Esophagus squamous epithelium (tissue), 5 donors: ENCODE data around the gene BSPRY. TPM values are rescaled to one million over a fixed set of nuclear protein-coding genes. Genes with fewer than 3 reads are reported as not detected.
"Not testable (repeated sequence)": the region's sequence is repeated elsewhere in the genome, so short reads cannot be mapped to it uniquely, and the experiment has no call there.

Experiments
- DNase-seq: peaks from one replicate; lab custom pipeline; 2025; lab: John Stamatoyannopoulos, UW
- H3K27ac ChIP-seq, 4 donors: fragments of 200-600 bp; sonication (generic); one replicate each; pipeline ENCODE4 v1.5.1; 2016 to 2019; ENCODE audit warnings: mild to moderate bottlenecking in 1 of 4
- H3K27me3 ChIP-seq, 4 donors: fragments of 200-600 bp; sonication (generic); 1 replicate in 3 of 4; 2 replicates in 1 of 4; pipeline versions ENCODE4 v1.5.1 to v1.6.0; 2017 to 2021; ENCODE audit warnings: antibody characterized with exemption in 1 of 4
- H3K36me3 ChIP-seq, 3 donors: fragments of 200-600 bp; sonication (generic); one replicate each; pipeline ENCODE4 v1.5.1; 2016 to 2019
- H3K4me1 ChIP-seq, 3 donors: fragments of 200-600 bp; sonication (generic); one replicate each; pipeline ENCODE4 v1.5.1; 2017 to 2019
- H3K4me3 ChIP-seq, 4 donors: fragments of 200-600 bp; sonication (generic); 1 replicate in 3 of 4; 2 replicates in 1 of 4; pipeline ENCODE4 v1.5.1; 2016 to 2019; ENCODE audit warnings: mild to moderate bottlenecking in 2 of 4, moderate library complexity in 1 of 4
- H3K9me3 ChIP-seq, 3 donors: fragments of 200-600 bp; sonication (generic); one replicate each; pipeline ENCODE4 v1.5.1; 2016 to 2019
- CTCF ChIP-seq, 6 experiments: fragments of 450-650 bp in 4 of 6; fragments of 200-600 bp in 2 of 6; sonication (generic) in 2 of 6; IDR thresholded peaks; one replicate each; pipeline ENCODE4 v1.5.1; 2016 to 2019; ENCODE audit warnings: antibody characterized with exemption in 6 of 6, mild to moderate bottlenecking in 4 of 6, moderate library complexity in 4 of 6
- POLR2A ChIP-seq, 4 donors: fragments of 450-650 bp; IDR thresholded peaks; one replicate each; pipeline ENCODE4 v1.6.1; 2017; ENCODE audit warnings: antibody characterized with exemption in 4 of 4, mild to moderate bottlenecking in 4 of 4, moderate library complexity in 3 of 4
- WGBS, 2 donors: methylation state at CpG; one replicate each; pipeline ENCODE4 v1.1.5; 2018; 5-methylcytosine and 5-hydroxymethylcytosine counted together
- intact Hi-C: fragments of 100-400 bp; cut with DNase I; formaldehyde crosslinking; loops from one replicate; pipeline ENCODE4 v1.15.0; 2022
- total RNA-seq, 4 donors: library from RNA; depleted of rRNA; stranded (reverse); fragments of >200 nt; gene quantifications; one replicate each; pipeline ENCODE4 v1.1.0, GENCODE V29; 2016
- donor health status: DM: yes; HTN: yes; CAD: no.

The BSPRY gene
- total RNA-seq, 4 donors from 2014 or later = 18.1 to 50.1 (median 37.6) TPM

- peak within 1 kb of the TSS; percentile 79 to 87 (median 82) for H3K27ac ChIP-seq
- peak within 1 kb of the TSS; percentile 78 to 93 (median 84) for H3K4me3 ChIP-seq
- no peaks in the 10 kb centered on the region for H3K9me3 ChIP-seq
- DNase-seq = peak; percentile 90
- 3 to 7% methylated on average over 6 to 19 of the region's 50 CpGs for WGBS, 2 donors
- H3K36me3 ChIP-seq = no peaks in the 10 kb centered on the region
- intact Hi-C loops = no loop called here
- TF ChIP-seq POLR2A (IDR thresholded peaks at IDR 0.05) (peak in 2 of 4 donors; percentile 13 to 72), CTCF (IDR thresholded peaks at IDR 0.05) (peak; percentile 90 to 98 (median 96))
- no peaks in the 10 kb centered on the region for H3K27me3 ChIP-seq
- peaks cover 10 to 54% (median 33%) of the 10 kb centered on the region in 3 donors for H3K4me1 ChIP-seq
These were observed 51.9 kb downstream of the BSPRY start, which contains the start of gene ALAD for GRCh38 chr9:113401027-113401792. Gene ALAD, minus strand, starts transcription at chr9:113401284. Its CDS starts 7,725 bp downstream, at chr9:113393559.

GRCh38 chr9:113403646-113404045 lies 54.3 kb downstream of the BSPRY start:
- Histone ChIP-seq H3K27me3 (no peaks in the 10 kb centered on the region), H3K9me3 (no peaks in the 10 kb centered on the region), H3K27ac (no peak overlapping the region), H3K36me3 (peaks cover 0 to 15% (median 5%) of the 10 kb centered on the region in 3 donors), H3K4me3 (no peak overlapping the region), H3K4me1 (peaks cover 3 to 59% (median 22%) of the 10 kb centered on the region in 3 donors)
- TF ChIP-seq CTCF (IDR thresholded peaks at IDR 0.05) (no peak), POLR2A (IDR thresholded peaks at IDR 0.05) (no peak)
- 72 to 73% methylated on average over 2 of the region's 2 CpGs for WGBS, 2 donors
- no peak for DNase-seq
- intact Hi-C loops = no loop called here

- intact Hi-C loops = loop anchor here (5.0 kb wide), 1 partner anchor 129 kb away; the partner anchor contains the start of genes CDC26 and PRPF4
These were observed 57.0 kb downstream of the BSPRY start for GRCh38 chr9:113406353-113406752.

GRCh38 chr9:113406873-113407511 lies 57.7 kb downstream of the BSPRY start:
- Histone ChIP-seq H3K4me1 (peaks cover 7 to 47% (median 10%) of the 10 kb centered on the region in 3 donors), H3K36me3 (peaks cover 0 to 20% (median 5%) of the 10 kb centered on the region in 3 donors), H3K27ac (peak overlapping the region; percentile 27 to 64 (median 44))
- not testable (repeated sequence) for H3K9me3 ChIP-seq, H3K27me3 ChIP-seq, H3K4me3 ChIP-seq, DNase-seq
- 26 to 32% methylated on average over 7 of the region's 7 CpGs for WGBS, 2 donors
- TF ChIP-seq CTCF (IDR thresholded peaks at IDR 0.05) = peak; percentile 67 to 86 (median 82)
- intact Hi-C loops = loop anchor here (5.0 kb wide), 1 partner anchor 130 kb away; the partner anchor contains the start of genes CDC26 and PRPF4

More at GRCh38 chr9:113406353-113406752, 57.0 kb downstream of the BSPRY start:
- H3K27me3 ChIP-seq, H3K4me3 ChIP-seq, DNase-seq, H3K9me3 ChIP-seq: not testable (repeated sequence)
- WGBS, 2 donors = 84 to 87% methylated on average over 9 of the region's 9 CpGs
- H3K27ac ChIP-seq = peak overlapping the region; percentile 27 to 64 (median 44)
- H3K4me1 ChIP-seq = peaks cover 7 to 46% (median 15%) of the 10 kb centered on the region in 3 donors
- H3K36me3 ChIP-seq = peaks cover 0 to 20% (median 5%) of the 10 kb centered on the region in 3 donors

GRCh38 chr9:113409481-113409880 lies 60.1 kb downstream of the BSPRY start:
- peak overlapping the region; percentile 92 to 99 (median 96) for H3K27ac ChIP-seq
- peaks cover 7 to 44% (median 10%) of the 10 kb centered on the region in 3 donors for H3K4me1 ChIP-seq
- TF ChIP-seq POLR2A (IDR thresholded peaks at IDR 0.05) = no peak
- TF ChIP-seq CTCF (IDR thresholded peaks at IDR 0.05) = no peak
- H3K4me3 ChIP-seq = peak overlapping the region; percentile 78 to 95 (median 90)
- 31% methylated on average over 9 to 10 of the region's 10 CpGs for WGBS, 2 donors
- DNase-seq = no peak
- peaks cover 0 to 20% (median 5%) of the 10 kb centered on the region in 3 donors for H3K36me3 ChIP-seq
- no peaks in the 10 kb centered on the region for H3K9me3 ChIP-seq
- no peaks in the 10 kb centered on the region for H3K27me3 ChIP-seq
- intact Hi-C loops = loop anchor here (5.0 kb wide), 1 partner anchor 132 kb away; the partner anchor contains the start of genes CDC26 and PRPF4
